Stimulated activated CD4-positive, alpha-beta T cell treated with anti-CD3 and anti-CD28 coated beads, TNF-alpha, amount 100 ng/mL, for 48 hours (primary cell): Measurements from ENCODE around the gene ABHD12B.

Experiments
- DNase-seq, 3 donors: peaks; one replicate each; pipeline ENCODE4 v3.0.0-alpha.2; 2020; ENCODE audit warnings: low read depth in 3 of 3

Gene ABHD12B

DNA sequence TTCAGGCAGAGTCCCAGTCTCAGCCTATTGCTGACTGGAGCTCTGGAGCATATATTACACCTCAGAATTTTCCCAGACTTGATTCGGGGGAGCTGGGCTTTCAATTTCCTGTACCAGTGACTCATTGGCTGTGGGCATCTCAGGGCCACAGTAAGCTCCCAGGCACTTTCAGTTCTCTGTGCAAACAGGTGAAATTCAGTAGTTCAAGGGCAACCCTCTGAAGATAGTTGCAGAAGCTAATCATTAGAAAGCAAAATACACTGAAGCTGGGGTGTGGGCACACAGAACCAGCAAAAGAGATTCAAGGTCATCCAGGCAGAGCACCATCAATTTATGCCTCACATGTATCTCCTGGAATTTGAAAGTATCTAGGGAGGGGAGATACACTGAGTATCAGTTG is 32.8 kb upstream of the ABHD12B start:
- no peak for DNase-seq

DNA sequence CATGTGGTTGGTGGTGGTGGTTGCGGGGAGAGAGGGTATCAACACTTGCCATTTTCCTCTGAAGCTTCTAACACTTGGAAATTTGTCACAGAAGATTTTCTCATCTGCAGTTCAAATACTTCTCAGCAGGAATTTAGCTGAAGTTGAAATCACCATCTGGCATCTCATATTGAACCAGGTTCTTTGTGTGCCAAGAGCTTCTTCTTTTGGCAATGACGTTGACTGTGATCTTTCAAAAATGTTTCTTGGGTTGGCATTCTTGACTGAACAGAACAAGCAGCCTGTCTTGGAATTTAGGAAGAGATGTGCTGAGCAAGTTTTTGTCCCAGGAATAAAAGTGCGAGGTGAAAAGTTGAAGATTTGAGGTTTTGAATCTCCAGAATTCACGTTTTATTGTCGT is 32.2 kb upstream of the ABHD12B start:
- DNase-seq: no peak

DNA sequence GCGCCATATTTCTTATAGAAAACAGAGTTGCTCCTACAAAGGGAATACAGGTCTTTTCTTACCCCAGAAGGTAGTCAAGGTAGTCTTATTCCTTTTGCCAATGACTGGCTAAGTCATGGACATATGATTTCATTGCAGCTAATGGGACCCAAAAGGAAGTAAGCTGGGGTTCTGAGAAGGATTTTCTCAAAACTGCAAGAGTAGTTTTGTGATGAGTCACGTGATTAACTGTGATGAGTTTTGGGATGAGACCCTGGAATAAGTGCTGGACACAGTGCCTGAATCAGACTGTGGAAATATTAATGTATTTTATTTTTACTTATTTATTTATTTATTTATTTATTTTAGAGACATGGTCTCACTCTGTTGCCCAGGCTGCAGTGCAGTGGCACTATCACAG is 27.5 kb upstream of the ABHD12B start:
- no peak for DNase-seq

DNA sequence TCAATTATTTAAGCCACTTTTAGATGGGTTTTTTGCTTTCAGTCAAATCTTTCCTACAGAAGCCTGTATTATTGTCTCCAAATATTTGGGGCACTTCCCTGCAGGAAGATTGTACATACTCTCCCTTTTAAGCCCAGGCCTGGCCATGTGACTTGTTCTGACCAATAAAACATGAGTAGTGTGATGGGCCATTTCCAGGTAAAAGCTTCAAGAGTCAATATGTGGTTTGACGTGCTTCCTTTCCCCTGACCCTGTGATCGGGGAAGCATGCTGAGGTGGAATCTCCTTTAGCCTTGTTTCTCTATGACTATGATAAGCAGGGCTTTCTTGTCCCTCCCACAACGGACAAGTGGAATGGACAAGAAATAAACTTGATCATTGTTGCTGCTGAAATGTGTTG is 26.7 kb upstream of the ABHD12B start:
- no peak for DNase-seq

DNA sequence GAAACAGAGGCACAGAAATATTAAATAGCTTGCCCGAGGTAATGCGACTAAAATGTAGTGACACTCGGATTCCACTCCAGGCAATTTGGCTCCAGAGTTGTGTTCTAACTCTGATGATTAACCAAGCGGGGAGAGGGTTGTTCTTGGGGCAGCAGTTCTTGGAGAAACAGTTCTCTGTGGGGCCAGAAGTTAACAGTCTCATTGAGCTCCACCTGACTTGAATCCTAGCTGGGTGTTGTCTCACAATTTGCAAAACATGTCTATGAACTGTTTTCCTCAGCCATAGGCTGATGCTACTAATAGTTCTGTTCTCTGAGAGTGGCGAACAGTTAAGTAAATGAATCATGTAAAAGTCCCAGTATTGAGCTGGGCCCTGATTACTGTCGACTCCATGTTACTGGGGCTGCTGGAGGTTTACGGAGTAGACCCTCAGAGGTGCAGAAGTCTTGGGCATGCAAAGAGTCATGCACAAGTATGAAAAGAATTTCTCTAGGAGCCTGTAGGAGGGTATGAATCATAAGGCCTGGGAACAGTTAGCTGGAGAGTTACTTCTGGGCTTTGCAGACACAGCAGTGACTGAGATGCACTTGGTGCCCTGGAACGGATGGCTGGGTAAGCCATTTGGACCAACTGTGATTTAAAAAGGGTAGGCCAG is 25.5 kb upstream of the ABHD12B start:
- DNase-seq: no peak

DNA sequence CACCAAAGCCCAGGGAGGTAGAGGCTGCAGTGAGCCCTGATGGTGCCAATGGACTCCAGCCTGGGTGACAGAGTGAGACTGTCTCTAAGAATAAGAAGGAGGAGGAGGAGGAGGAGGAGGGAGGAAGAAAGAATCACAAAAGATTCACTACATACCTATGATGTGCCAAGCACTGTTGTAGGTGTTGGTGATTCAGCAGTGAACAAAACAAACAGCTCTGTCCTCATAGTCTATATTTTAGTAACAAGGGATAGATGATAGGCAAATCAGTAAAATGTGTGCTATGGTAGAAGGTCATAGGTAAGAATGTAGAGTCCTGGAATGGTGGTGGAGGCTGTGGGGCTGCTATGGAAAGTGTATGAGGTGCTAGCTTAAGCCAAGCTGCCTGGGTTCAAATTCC is 18.0 kb upstream of the ABHD12B start:
- no peak for DNase-seq

DNA sequence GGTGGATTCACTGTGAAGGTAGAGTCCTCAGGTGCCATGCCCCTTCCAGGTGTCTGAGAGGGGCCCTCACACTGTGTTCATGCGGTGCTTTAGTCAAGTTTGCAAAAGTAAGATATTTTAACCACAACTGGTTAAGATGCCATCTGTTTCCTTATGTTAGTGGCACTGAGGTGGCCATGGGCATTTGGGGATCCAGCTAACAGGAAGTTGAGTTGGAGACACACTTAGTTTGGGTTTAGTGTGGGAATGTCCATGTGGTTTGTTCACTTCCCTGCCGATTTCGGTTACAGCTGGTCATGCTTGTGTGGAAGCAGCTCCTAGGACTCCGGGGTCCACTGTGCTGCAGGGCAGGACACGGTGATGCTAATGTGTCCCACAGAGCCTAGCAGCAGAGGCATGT is 17.3 kb upstream of the ABHD12B start:
- DNase-seq: no peak

DNA sequence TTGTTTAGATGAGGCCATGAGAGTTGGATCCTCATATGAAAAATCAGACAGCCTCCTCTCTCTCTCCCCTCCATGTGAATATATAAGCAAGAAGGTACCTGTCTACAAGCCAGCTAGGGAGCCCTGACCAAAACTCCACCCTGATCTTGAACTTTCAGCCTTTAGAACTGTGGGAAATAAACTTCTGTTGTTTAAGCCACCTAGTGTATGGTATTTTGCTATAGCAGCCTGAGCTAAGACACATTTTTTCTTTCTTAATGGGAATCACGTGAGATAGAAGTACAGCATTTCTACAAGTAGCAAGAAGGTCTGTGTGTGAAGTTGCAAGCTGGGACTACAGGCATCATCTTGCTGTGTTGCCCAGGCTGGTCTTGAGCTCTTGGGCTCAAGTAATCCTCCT is 16.3 kb upstream of the ABHD12B start:
- DNase-seq: no peak

DNA sequence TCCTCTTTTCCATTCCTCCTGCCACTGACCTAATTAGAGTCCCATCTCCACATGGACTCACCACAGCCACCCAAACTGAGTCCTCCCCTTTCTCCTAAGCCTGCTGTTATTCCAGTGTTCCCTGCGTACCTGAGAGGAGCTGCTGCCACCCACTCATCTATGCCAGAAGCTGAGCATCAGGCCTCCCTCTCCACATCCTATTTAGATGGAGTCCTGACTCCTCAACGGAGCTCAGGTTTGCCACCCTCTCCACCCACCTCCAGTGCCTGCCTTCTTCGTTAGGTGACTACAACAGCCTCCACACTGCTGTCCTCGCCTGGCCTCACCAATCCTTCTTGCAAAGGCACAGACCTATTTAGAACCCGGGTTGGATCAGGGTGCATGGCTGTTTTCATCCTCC is 15.2 kb upstream of the ABHD12B start:
- DNase-seq: no peak

DNA sequence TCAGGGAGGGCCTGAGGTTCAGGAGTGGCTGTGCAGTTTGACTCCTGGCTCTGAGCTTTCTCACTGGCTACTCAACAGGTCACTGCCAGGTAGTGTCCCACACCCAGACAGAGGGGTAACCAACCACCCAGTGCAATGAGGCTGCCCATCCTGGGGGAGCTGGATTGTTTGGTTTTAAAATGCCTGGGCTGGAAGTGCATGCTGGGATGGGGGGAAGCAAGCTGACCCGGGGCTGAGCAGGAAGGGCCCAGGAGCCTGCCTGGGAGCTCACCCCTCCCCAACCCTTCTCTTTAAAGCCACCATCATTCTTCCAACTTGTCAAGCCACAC is 12.6 kb upstream of the ABHD12B start:
- DNase-seq: no peak

DNA sequence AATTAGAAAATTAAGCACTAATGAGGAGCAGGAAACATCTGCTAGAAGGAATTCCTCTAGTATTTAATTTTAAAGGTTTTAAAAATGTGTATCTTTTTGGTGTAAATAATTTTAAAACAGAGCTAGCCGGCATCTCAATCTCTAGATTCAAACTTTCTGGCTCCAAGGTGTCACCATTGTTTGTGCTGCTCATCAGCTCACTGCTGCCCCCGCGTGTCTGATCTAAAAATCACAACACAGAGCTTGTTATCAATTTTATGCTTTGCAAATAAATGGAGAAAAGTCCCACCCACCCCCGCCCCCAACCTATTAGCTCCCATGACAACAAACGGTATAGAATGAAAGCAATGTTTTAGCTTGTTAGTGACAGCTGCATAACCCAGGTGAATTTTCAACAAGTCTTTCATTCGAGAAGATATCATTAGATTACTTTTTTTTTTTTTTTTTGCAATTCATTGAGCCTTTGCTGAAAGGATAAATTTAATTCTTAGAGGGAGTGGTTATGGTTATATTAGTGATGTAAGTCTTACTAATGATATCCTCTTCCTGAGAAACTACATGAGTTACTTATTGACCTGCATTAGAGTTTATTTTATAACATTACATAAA is 11.3 kb upstream of the ABHD12B start:
- peak; percentile 76 to 83 (median 77) for DNase-seq

DNA sequence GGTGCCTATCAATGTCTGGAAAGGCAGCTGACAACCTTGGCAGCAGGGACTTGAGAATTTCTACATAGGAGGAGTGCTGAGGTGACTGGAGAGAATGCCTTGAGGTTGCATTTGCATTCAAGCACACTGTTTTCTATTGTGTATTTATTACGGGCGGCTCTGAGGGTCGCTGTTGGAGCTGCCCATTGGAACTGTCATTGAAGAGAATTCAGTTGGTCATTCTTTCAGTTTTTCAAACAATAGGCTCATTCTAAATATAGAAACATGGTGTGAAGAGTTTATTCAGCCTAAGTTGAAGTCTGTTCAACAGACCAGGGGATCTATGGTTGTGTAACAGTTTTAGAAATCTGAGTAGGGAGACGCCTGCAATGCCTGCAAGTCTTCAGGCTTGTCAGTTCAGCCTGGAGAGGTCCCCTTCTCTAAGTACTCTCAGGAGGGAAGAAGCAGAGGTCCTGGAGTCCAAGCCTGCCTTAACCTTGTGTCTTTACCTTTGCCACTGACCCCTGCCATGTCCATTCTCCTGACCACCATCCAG is 9.8 kb upstream of the ABHD12B start:
- DNase-seq: no peak

DNA sequence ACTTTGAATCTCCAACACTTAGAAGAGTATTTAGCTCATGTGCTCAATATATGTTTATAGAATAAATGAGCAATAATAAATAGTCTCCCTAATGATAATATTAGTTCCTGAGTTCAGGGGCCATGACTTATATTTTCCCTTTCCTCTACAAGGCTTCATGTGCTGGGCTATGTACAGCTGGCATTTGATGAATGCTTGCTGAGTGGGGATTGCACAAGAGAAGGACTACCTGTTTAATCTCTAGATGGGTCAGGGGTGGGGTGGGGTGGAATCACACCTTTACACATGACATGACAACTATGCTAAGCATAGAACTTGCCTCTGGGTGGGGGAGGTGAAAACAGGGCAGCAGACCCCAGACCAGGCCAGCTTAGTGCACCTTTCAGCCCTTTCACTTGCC is 7.6 kb upstream of the ABHD12B start:
- DNase-seq: no peak

DNA sequence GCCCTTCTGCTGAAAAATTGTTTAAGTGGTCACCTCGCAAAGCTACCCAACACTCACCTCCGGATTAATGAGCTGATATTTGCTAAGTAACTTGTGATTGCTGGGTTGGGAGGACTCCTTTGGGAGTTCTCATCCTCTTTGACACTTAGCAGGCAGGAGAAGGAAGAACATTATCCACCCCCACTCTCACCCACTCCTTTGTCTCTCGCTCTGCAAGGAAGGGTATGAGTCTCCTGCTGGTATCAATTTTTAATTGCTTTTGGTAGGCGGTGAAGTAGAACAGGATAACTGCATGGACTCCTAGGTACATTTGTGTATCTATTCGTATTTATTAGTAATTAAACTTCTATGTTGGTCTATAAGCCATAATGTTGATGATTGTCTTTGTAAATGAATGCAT is 6.9 kb upstream of the ABHD12B start:
- DNase-seq: no peak

DNA sequence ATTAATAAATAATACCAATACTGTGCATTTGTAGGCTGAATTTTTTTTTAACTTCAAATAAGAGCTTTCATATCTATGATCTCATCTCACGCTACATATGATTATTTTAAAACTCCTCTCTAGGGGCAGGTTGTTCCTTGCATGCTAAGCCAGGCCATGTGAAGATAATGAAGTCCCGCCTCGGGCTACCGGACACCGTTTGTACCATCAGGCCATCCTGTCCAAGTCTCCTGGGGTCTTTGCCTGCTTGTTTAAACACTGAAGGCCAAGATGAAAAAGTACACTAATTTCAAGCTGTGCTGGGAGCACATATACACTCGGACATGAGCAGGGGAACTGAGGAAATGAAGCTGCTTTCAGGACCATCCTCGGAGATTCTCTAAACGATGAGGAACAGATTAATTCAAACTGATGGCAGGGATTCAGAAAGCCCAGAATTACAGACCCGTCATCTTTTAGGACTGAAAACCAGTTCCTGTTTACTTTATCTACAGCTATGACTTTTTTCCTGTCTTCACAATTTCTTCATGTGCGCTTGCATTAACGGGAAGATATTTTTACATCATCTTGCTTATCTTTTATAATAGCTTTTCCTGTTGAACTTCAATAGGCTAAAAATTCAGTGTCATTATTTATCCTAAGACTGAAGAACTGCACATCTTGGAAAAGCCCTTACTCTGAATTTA is 6.3 kb upstream of the ABHD12B start:
- DNase-seq: no peak

DNA sequence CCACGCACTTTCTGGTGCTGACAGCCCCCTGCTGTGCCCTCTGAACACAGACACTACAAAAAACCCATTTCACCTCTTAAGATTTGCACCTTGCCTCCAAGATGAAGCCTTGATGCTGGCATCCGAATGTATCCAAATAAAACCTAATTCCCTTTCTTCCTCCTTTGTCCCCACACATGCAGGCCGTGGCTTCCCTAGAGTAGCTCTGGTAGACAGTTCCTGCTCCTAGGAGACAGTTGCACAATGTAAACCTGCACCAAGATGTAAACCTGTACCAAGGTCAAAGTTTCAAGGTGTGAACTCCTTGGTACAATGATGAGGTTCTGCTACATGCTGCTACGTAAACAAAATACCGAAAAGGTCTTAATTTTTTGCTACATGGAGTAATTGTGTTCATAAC is 625 bp upstream of the ABHD12B start:
- DNase-seq: no peak

DNA sequence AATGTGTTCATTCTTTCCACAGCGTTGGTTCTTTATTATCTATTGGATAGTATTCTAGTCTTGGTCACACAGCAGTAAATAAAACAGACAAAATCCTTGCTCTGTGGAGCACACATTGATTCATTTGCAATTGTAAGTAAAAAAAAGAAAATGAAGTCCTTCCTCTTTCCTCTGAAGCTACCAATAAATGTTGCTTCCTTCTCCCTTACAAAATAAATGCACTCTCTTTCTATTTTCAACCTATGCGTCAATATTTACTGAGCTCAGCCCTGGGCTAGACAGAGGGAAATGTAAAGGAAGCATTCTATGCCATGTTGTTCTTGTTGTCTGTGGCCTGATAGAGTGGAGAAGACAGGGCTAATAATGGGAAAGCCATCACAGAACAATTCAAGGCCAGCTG is 2.9 kb downstream of the ABHD12B start:
- DNase-seq: no peak

DNA sequence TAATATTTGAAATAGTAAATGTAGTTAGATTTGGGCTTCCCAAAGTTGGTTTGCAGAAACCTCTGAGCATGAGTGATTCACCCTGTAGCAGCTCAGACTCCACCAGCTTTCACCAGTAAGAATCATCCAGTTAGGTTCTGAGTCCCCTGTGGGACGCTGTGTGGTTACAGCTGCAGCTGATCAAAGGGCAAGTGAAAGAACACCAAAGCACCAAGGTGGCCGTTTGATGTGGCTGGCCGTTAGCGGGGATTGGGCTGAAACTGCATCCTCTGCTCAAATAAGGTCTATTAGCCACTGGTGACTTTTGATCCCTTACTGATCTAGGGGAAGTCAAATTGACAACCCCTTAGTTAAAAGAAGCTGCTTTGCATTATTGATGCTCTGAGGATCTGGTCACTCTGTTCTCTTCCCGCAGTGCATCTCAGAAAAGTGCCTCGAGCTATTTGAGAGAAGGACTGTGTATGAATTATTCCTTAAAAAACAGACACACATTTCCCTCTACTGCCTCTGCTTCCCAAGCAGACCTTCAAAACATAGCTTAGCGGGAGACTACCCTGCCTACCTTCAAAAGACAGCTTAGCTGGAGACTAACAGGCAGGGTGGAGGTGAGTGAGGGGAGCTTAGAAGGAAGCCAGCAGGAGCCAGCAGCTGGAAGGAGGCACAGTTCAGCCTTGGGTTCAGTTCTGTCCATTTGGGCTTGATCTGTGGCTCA is 3.7 kb downstream of the ABHD12B start:
- peak; percentile 31 to 64 (median 44) for DNase-seq

DNA sequence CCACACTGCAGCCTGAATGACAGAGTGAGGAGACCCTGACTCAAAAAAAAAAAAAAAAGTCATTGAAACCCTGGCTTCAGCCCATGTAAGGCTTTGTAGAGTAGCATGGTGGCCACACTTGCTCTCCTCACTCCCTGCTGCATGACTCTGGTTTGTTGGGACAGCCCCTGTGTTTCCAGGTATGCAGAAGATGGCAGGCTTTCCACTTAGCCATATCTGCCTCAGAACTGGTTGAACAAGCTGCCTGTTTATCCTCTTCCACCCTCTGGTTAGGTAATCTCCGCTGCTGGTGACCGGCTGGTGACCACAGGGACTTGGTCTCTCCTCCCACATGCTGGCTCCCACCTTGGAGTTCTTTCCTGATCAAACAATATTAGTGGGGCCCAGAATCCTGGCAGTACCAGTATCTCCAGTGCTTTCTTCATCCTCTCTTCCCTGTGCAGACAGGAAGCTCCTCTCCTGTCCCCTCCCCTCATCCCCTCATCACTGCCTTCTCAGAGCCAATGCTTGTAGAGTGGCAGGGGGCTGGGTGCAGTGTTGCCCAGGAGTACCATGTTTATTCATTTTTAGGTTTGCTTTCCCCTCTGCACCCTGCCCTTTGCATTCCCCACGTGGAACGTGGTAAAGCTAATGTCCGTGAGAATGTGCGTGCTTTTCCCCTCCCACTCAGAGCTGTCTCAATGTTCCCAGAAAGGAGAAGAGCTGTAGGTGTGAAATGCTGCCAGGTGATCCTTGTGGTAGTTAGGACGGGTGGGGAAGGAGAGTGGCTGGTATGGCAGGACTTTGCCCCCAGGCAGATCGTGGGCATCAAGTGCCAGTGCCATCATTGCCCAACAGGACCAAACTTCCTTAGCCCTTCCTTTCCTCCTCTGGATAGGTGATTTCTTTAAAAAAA is 11.3 kb downstream of the ABHD12B start:
- DNase-seq: no peak

DNA sequence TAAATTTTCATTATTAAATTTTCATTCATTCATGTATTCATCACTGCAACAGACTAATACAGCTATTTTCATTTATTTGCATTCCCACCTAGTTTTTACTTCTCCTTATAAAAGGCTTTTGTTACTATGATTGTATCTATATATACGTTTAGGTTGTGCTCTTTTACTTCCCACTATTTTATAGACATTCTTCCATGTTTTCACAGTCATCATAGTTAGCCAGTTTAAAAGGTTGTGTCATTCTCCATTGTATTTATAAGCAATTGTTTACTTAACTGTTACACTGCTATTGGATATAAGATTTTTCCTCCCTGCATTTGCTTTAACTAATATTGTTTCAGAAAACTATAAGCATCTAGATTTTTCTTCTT is 12.0 kb downstream of the ABHD12B start:
- no peak for DNase-seq

DNA sequence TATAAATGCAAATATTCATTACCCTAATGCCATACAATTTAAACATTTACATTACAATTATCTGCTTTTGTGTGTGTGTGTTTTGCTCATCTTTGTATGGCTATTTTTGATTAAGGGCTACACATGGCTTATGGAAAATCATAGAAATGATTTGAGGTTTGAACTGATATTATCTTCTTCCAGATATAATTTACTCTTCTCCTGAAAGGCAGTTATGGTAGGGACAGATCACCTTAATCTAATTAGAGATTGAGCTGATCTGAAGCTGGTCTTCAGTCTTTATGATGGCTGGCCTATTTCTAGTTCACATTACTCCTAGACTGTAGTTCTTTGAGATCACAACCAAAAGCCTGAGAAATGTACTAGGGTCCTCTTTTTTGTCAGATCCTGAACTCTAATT is 15.6 kb downstream of the ABHD12B start:
- DNase-seq: no peak

DNA sequence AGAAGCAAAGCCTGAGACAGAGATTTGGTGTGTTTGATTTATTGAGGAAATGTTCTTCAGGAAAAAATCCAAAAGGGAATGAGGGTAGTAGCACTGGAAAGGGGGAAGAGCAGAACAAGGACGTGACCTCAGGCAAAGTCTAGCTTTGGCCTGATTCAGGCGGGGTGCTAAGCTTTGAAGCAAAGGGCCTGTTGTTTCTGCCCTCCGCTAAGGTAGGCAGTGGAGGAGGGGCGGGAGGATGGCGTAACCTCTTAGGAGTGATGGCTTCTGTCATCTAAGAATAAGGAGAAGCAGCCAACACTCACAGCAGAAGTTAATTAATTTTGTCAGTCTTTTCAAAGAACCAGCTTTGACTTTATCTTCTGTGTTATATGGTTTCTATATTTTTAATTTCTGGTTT is 20.4 kb downstream of the ABHD12B start:
- no peak for DNase-seq
